GM21528 (cell line): ENCODE results near the gene TMEM217.

Experiments
- ATAC-seq: cut with Tn5 transposase; IDR thresholded peaks from one replicate; pipeline ENCODE4 v1.9.1; 2021; ENCODE audit warnings: mild to moderate bottlenecking, moderate library complexity; ENCODE audit not compliant: unreplicated experiment, low FRiP score

TMEM217 gene

DNA sequence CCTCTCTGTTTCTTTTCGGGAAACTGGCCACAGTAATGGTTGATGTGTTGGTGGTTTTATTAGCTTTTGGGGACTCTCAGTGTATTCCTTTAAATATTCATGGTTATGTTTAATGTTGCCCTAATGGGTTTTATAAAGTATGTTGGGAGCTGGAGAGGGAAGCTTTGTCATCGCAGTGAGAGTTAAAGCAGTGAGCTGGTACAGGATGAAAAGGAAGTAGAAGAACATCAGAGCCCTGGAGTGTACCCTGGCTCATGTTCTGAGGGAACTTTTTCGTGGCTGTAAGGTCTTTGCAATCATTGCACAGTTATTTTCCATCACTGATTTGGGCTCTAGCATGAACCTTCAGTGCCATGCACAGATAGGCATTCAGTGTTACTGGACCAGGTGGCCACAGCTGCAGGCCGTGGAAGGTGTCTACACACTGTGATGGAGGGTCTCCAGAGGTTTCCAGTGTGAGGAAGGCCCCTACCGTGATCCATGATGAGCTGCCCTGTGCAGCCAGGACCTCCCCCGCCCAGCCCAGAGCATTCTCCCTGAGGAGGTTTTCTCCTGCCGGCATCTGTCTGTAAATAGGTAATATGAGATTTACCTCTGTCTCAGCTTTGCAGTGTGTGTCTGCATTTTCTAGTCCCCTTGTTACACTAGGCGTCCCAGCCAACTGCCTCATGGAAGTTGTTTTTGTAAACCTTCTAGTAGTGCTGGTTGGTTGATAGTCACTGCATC is 22.4 kb upstream of the TMEM217 start:
- no peak for ATAC-seq

DNA sequence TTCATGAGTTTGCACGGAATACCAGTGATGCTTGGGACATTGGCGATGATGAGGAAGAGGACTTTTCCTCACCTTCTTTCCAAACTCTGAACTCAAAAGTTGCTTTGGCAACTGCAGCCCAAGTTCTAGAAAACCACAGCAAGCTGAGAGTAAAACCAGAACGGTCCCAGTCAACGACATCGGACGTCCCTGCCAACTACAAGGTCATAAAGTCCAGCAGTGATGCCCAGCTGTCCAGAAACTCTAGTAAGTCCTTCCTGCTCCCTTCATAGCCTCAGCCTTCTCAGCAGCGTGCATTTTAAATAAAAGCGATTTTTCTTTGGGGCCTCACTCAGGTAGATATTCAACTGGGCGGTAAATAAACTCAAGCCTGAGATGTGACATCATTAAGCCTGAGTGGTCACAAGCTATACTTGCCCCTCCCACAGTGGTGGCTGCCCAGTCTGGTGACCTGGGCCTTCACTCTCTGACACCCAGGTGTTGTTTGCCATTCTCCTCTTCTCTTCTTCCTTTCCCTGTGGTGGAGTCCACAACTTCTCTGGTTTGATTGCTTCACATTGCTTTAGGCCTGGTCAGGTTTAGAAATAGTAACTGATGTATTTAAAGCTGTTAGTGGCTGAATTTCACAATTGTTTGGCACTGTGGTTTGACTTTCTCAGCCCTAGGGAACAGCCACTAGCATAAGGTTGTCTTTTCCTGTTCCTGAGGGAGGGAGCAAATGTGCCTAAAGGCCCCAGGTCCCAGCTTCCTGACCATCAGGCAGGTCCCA is 21.6 kb upstream of the TMEM217 start:
- ATAC-seq, result no peak

DNA sequence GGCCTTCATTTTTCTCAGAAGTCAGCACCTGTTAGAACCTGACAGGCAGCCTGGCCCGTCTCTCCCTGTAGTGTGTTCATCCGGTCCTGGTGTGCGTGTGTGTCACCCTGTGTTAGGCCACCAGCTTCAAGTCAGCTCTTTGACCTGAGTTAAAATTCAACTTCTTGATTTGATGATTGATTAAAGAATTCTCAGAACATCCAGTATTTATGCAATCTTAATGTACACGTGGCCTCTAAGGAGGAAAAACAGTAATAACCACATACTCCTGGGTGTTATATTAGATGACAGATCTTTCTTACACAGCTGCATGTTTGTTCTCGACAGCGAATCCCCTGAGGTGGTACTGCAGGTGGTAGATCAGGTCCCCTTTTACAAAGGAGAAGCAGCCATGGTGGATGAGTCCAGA is 19.1 kb upstream of the TMEM217 start:
- ATAC-seq, result no peak

DNA sequence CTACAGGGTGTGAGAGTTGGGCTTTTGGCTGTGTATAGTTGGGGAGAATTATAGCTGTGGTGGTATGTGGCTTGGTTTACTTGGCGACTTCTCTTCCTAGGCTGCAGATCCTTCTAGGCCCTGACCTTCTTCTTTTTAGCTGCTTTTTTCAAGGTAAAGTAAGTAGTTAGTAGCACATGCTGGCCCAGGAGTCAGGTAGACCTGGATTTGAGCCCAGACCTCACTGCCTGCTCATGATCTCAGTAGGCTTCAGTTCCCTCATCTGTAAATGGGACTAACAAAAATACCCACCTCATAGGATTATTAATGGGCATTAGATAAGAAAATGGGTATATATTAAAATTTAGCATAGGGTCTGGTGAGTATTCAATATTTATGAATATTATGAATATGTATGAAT is 17.4 kb upstream of the TMEM217 start:
- no peak for ATAC-seq

DNA sequence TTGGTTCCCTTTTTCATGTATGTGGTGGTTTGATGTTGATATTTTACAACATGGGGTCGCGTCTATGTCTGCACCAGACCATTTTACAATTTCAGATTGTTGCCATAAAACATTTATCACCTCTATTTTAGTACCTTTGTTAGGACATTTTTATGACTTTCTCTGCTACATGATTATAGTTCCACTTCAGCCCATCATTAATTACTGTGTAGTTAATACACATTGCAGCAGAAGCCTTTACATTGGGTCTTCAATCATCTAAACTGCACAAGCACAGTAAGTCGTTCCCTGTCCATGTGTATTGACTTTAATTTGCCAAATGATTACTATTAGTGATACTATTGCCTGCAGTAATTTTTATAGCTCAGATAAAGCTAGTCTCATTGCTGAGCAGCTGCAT is 15.7 kb upstream of the TMEM217 start:
- ATAC-seq, result no peak

DNA sequence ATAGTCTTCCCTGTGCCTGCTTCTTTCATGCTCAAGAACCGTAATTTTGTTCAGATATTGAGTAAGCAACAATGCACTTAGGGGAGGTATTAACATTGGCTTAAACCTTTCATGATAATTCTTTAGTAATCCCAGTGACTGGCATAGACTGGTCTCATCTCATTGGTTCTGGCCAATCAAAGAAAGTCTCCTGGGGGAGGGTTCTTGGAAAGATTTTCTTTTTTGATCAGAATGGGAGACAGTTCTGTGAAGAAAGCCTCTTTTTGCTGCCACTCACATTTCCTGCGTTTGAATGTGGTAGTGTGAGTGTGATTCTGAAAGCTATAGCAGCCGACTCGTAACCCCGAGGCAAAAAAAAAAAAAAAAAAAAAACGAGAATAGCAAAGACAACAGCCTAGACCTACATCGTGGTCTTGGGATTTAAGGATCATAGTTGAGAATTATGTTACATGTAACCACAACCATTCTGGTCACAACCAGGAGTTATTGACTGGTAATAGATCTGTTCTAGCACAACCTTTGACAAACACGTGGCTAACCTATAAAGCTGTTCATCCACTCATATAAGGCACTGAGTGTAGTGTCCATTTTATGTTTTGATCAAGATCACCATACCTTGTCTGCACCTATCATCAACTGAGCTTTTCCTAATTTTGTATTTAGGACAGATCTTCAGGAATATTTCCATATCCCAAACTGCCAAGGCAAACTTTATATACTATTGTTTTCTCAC is 15.1 kb upstream of the TMEM217 start:
- no peak for ATAC-seq

DNA sequence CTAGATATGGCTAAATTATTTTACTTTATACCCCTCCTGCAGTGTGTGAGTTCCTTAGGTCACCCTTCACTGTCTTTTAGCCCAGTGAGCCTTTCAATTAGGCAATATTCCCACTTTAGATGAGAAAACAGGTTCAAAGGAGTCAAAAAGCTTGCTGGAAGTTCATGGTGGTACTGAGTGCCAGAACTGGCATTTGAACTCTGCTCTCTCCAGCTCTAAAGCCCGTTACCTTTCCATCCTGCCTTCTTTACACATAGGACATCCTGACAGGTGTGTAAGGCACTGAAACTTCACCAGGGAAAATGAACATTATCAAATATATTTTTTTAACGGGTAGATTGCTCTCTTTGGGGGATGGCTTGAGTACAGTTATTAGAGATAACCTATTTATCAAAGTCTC is 11.2 kb upstream of the TMEM217 start:
- ATAC-seq, result no peak

DNA sequence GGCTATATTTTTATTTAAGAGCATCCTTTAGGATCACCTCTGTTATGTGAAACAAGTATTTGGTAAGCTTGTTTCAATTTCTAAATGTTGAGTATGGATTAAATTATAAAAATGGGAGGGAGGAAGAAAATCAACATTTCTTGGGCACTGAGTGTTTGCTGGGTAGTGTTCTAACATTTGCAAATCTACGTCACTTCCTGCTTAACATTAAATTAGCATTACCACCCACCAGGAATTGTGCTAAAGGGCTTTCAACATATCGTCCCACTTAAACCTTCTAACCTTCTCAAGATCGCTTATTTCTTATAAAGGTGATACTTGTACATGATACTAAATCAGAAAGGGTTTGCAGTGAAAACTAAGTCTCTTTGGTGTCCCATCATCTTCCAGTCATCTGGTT is 7.9 kb upstream of the TMEM217 start:
- no peak for ATAC-seq

DNA sequence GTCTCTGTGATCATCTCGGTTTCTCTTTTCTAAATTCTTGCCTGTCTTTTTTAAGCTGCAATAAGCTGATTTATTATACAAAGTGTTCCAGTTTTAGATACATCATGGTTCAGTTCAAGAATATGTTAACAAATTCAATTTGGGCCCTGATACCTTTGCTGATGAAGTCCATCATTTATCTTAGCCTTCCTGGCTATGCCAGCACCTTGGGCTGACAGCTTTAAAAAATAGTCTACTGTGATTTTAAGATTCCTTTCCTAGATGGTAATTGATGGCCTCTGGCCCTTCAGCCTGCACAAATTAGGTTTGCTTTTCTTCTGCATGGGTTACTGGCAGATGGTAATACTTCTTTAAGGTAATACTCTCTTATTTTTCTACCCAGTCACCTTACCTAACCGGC is 7.1 kb upstream of the TMEM217 start:
- no peak for ATAC-seq

DNA sequence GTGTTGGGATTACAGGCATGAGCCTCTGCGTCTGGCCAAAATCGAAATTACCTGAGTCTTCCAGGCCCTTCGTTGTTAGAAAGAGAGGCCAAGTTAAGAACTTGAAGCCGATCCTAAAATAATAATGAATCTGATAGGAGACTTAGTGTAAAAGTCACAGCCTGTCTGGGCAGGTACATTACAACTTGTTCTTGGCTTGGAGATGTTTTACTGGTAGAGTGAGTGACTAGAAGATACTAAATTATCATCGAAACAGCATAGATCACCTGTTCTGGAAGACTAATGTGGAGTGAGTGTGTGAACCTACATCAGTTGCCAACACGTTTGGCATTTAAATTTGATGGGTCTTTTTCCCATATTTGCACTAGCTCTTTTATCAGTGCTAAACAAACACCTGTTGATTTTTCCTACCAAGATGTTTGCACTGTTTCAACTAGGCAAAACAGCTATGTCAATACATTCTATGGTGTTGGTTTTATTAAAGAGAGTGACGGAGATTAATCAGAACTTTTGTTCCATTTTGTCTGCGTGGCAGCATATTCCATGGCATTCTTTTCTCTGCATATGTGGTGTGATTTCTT is 4.6 kb upstream of the TMEM217 start:
- ATAC-seq, result no peak

DNA sequence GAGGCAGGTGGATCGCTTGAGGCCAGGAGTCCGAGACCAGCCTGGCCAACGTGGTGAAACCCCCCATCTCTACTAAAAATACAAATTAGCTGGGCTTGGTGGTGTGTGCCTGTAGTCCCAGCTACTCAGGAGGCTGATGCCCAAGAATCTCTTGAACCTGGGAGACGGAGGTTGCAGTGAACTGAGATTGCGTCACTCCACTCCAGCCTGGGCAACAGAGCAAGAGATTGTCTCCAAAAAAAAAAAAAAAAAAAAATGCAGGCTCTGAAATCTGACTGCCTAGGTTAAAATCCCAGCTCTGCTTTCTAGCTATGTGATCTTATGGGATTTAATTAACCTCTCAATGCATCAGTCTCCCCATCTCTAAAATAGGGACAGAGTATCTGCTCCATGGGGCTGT is 3.3 kb upstream of the TMEM217 start:
- no peak for ATAC-seq

DNA sequence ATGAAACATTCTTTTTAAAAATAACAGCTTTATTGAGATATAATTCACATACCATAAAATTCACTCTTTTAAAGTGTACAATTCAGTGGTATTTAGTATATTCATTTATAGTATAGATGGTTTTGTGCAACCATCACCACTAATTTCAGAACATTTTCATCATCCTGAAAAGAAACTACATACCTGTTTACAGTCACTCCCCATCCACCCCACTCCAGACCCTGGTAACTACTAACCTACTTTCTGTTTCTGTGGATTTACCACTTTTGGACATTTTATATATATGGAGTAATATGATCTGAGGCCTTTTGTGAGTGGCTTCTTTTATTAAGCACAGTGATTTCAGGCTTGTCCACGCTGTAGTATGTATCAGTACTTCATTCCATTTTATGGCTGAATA is 2.5 kb upstream of the TMEM217 start:
- no peak for ATAC-seq

DNA sequence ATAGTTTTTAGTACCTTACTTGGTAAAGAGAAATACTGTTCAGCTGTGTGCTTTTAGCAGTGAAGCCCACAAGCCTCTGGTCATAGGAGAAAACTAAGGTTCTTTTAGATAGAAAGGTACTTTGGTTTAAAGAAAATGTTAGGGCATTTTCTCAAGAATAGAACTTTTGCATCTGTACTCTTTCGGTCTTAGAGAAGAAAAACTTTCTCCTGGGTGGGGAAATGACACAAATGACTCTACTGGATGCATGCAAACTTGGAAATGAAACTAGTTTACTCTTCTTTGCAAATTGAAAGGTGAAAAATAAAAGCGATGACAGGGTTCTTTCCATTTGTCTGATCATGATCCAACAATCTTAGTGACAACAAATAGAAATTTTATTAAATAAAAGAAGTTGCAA is 2.1 kb upstream of the TMEM217 start:
- no peak for ATAC-seq

DNA sequence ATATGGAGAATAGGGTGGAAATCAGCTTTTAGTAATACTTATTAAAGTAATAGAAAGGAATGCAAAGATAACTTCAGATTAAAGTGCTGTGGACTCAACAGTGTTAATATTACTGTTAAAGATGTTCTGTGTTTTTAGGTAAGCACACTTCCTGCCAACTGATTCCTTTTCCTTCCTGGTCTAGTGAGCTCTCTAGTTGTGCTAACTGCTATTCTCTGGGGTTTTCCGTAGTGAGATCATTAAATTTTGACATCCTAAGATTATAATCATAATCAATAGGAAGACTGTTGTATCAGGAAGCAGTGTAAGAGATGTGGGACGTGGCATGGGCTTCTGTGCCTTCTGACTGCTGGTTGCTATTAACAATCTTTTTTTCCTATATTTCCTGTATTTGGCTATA is 1.2 kb upstream of the TMEM217 start:
- ATAC-seq, result no peak

DNA sequence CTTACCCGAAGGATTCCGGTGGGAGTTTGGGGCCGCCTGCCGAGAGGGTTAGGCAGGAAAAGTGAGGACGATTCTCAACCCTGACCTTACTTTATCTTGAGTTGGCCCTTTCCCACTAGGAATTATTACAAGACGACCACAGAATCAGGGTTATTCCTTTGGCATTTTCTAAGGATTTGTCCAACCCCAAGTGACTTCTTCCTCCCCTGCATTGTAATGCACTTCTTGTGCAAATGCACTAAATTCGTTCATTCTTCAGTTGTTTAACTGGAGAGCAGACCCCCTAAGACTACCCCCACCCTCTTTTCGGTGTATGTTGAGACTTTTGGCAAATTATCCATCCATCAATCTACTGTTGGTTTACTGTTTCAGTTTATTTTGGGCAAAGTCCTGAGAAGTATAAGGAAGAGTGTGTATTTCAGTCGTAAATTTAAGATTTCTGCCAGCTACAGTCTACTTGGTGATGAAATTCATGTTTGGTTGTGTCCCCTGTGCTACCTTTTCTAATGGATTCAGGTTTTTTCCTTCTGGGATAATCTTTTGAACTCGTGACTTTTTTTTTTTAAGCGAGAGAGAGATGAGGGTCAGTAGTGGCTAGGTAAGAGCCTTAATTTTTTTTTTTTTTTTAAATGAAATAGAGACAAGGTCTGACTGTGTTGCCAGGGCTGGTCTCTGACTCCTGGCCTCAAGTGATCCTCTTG is 611 bp upstream of the TMEM217 start:
- ATAC-seq, result no peak

DNA sequence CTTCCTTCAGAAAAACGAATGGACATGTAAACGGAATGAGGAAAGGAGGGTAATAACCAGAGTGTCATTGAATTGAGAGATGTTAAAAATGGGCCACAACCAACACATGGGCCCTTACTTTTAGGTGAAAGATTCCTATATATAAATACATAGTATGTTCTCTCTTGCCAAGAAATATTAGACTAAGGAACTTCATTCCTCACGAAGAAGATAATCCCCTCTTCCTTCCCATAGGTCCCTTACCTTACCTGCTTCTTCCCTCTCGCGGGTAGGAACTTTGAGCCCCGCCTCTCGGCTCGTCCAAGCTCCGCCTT is 667 bp downstream of the TMEM217 start:
- ATAC-seq, result no peak

DNA sequence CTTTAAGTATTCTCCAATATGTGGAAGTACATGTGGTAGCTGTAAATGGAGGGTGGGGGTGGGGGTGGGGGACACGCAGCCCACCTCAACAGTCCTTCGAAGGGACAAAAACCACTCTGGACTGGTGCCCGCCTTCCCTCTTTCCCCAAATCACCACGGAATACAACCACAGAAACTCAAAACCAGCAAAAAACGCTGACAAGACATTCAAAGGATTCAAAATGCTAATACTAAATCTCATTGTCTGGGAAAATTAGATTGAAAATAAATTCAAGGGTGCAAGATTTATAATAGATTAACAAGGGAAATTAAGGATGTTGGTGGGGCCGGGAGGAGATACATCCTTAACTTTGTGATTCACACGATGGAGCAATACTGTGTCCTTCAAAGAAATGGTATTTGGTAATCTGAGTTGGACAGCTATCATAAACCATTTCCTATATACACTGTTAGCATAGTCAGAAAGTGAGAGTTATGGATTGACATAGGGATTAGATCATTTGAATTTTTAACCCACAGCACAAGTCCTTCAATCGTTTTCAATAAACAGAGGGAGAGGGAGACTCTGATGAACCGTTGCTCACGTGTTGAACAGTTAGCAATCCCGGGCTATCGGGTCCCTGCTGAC is 1.1 kb downstream of the TMEM217 start:
- no peak for ATAC-seq

DNA sequence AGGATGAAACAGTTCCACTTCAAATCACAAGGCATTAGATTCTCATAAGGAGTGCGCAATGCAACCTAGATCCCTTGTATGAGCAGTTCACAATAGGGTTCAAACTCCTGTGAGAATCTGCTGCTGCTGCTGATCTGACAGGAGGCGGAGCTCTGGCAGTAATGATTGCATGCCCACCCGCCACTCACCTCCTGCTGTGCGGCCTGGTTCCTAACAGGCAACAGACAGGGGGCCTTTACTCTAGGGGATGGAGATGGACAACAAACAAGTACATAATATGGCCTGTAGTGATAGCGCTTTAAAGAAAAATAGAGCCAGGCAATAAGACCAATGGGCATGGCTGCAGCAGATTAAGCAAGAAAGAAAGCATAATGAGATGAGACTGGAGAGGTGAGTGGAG is 3.1 kb downstream of the TMEM217 start:
- no peak for ATAC-seq

DNA sequence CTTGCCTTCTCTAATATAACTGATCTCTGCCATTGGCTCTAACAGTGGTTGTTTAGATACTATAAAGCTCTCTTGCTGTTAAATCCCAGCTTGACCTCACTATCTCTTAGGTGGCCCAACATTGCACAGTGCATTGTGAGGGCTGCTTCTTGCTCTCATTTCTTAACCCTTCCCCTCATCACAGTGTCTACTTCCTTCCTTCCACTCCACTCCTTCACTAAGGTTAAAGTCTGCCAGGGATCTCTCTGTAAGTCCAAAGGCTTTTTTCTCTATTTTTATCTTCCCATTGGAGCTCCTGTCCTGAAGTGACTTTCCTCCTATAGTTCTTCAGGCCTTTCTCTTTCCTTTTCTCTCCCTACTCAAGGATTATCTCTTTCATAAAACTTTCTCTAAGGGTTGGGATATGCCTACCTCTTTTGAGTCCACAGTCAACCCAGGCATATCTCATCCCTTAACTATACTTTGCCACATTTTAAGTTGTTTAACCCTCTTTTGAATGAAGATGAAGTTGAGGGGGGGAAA is 4.4 kb downstream of the TMEM217 start:
- ATAC-seq, result no peak

DNA sequence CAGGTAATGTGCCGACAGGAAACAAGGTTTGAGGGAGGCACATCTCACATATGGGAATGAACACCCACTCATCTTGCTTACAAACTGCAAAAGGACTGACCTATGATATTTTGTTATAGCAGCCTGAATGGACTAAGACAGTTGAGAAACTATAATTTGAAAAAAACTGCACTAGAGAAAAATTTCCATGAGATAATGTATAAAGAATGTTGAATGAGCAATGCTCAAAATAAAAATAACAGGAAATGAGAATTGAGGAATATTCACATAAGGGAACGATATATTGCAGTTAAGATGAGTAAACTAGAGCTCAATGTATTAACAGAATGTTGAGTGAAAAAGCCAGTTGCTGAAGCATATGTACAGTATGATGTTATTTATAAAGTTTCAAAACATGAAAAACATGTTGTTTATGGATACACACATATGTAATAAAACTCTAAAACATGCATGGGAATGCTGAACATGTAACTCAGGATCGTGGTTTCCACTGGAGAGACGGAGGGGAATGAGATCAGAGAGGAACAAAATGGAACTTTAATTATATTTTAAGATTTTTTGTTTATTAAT is 6.6 kb downstream of the TMEM217 start:
- ATAC-seq, result no peak
